K562 (cell line): ENCODE data around the gene CACNG7. TPM values are rescaled to one million over a fixed set of nuclear protein-coding genes. Genes with fewer than 3 reads are reported as not detected.

Experiments used
- ATAC-seq: fragments of 200-7000 bp; cut with Tn5 transposase; 3 replicates; pipeline ENCODE4 v1.9.1; 2020; ENCODE audit warnings: moderate library complexity
- BruUV-seq: library from RNA; stranded (reverse); fragments of 400-500 nt; replicated peaks from 2 replicates; lab custom pipeline; 2021; lab: Mats Ljungman, UMichigan
- CTCF ChIA-PET: fragments of 300-600 bp; formaldehyde crosslinking; extraction: SDS; loops from one replicate; lab custom pipeline; 2021; ENCODE audit warnings: low intra/inter-chr PET ratio; lab: Yijun Ruan, JAX
- POLR2A ChIA-PET: fragments of 300-600, 350-650 bp; sonication (Branson Sonifier 250); formaldehyde crosslinking; extraction: SDS; loops from one replicate; lab custom pipeline; 2021; ENCODE audit warnings: antibody characterized with exemption, inconsistent platforms; lab: Yijun Ruan, JAX
- DNase-seq, 4 experiments: peaks; one replicate each; pipeline versions ENCODE4 v3.0.0 to v3.0.0-alpha.2; 2011 to 2018; ENCODE audit warnings: low spot score in 3 of 4, mixed read lengths in 3 of 4; ENCODE audit errors: extremely low read depth in 1 of 4
- FAIRE-seq: peaks from 2 replicates; lab custom pipeline; 2011; peaks lifted over from hg19 to GRCh38; lab: Jason Lieb, UNC
- H2AFZ ChIP-seq: 2 replicates; pipeline ENCODE4 v1.6.0; 2011; ENCODE audit warnings: low read depth, low read length, control low read depth, inconsistent platforms
- H3K27ac ChIP-seq: fragments of 200-600 bp; 3 replicates; pipeline ENCODE4 v1.8.0; 2011; ENCODE audit warnings: low read depth, mild to moderate bottlenecking, control low read depth, inconsistent platforms, low read length, moderate library complexity, mixed read lengths; ENCODE audit errors: extremely low read depth
- H3K27me3 ChIP-seq, 2 experiments: fragments of 300-600 bp in 1 of 2; 2 replicates in 1 of 2; 3 replicates in 1 of 2; pipeline versions ENCODE4 v1.6.0 to v1.8.0; 2011; ENCODE audit warnings: inconsistent platforms in 2 of 2, low read length in 2 of 2, mild to moderate bottlenecking in 1 of 2, mixed read lengths in 1 of 2, moderate library complexity in 1 of 2; ENCODE audit not compliant: control insufficient read depth in 2 of 2, insufficient read depth in 2 of 2
- H3K36me3 ChIP-seq: fragments of 300-600 bp; 3 replicates; pipeline ENCODE4 v1.8.0; 2011; ENCODE audit warnings: mild to moderate bottlenecking, low read length, inconsistent platforms; ENCODE audit not compliant: control insufficient read depth, insufficient read depth
- H3K4me1 ChIP-seq, 2 experiments: fragments of 200-600 bp in 1 of 2; replicated peaks in 1 of 2; 2 replicates in 1 of 2; 3 replicates in 1 of 2; pipeline versions ENCODE4 v1.5.1 to v1.8.0; 2011; ENCODE audit warnings: inconsistent platforms in 2 of 2, low read length in 2 of 2, mild to moderate bottlenecking in 1 of 2, mixed read lengths in 1 of 2, moderate library complexity in 1 of 2; ENCODE audit not compliant: control insufficient read depth in 2 of 2, insufficient read depth in 2 of 2
- H3K4me2 ChIP-seq: 2 replicates; pipeline ENCODE4 v1.6.1; 2011; ENCODE audit warnings: low read length, control low read depth, inconsistent platforms, mixed read lengths; ENCODE audit not compliant: insufficient read depth
- H3K4me3 ChIP-seq: fragments of 200-600 bp; sonication (generic), shearing (Covaris generic); 2 replicates; pipeline ENCODE4 v1.5.1; 2016; ENCODE audit warnings: control low read depth, inconsistent platforms
- H3K79me2 ChIP-seq: fragments of 200-600 bp; 3 replicates; pipeline ENCODE4 v1.8.0; 2011; ENCODE audit warnings: low read length, inconsistent platforms; ENCODE audit not compliant: control insufficient read depth, insufficient read depth
- H3K9ac ChIP-seq, 2 experiments: 2 replicates each; pipeline versions ENCODE4 v1.6.0 to v1.6.1; 2011; ENCODE audit warnings: low read depth in 2 of 2, low read length in 2 of 2, control low read depth in 1 of 2, inconsistent platforms in 1 of 2, mild to moderate bottlenecking in 1 of 2, mixed read lengths in 1 of 2; ENCODE audit not compliant: insufficient read depth in 1 of 2
- H3K9me1 ChIP-seq: one replicate; pipeline ENCODE4 v1.6.0; 2011; ENCODE audit warnings: inconsistent platforms, mild to moderate bottlenecking, low read length, moderate library complexity; ENCODE audit not compliant: control insufficient read depth, insufficient read depth
- H3K9me3 ChIP-seq: replicated peaks from 2 replicates; pipeline ENCODE4 v1.5.1; 2011; ENCODE audit warnings: low read depth, low read length, inconsistent platforms; ENCODE audit not compliant: control insufficient read depth, insufficient read depth
- H4K20me1 ChIP-seq: replicated peaks from 2 replicates; pipeline ENCODE4 v1.6.1; 2011; ENCODE audit warnings: low read length, inconsistent platforms, mixed read lengths; ENCODE audit not compliant: control insufficient read depth, insufficient read depth
- MYBL2 ChIP-seq, 2 experiments: fragments of 450-650 bp in 1 of 2; sonication (generic) in 1 of 2; formaldehyde crosslinking in 1 of 2; IDR thresholded peaks; 2 replicates each; pipeline versions ENCODE4 v1.6.1 to v1.8.1; 2017 to 2022; ENCODE audit warnings: borderline replicate concordance in 1 of 2, inconsistent platforms in 1 of 2, low read depth in 1 of 2, mild to moderate bottlenecking in 1 of 2, missing genetic modification reagents in 1 of 2, moderate library complexity in 1 of 2
- RBM25 ChIP-seq: fragments of 200-400 bp; formaldehyde crosslinking; IDR thresholded peaks from 2 replicates; pipeline ENCODE4 v1.6.1; 2018; ENCODE audit warnings: low read length, low read depth, moderate library complexity; ENCODE audit not compliant: severe bottlenecking
- ZNF23 ChIP-seq: fragments of 250-450 bp; sonication (Bioruptor Pico); IDR thresholded peaks from 2 replicates; pipeline ENCODE4 v1.4.0; 2020; ENCODE audit warnings: mild to moderate bottlenecking
- WGBS: fragments of 100-300 bp; shearing (Covaris generic); methylation state at CpG from one replicate; pipeline ENCODE4 v1.1.6; 2016; ENCODE audit warnings: low coverage, mixed read lengths; ENCODE audit not compliant: insufficient coverage; ENCODE audit errors: missing lambda C conversion rate; 5-methylcytosine and 5-hydroxymethylcytosine counted together
- in situ Hi-C: fragments of 300-500 bp; cut with MboI; formaldehyde crosslinking; loops from 4 replicates; pipeline ENCODE4 v1.15.0; 2018; ENCODE audit warnings: inconsistent platforms, mixed read lengths
- intact Hi-C: fragments of 100-400 bp; cut with micrococcal nuclease; formaldehyde crosslinking; loops from 2 replicates; pipeline ENCODE4 v1.14.2; 2022
- polyA plus RNA-seq, 8 experiments: library from polyadenylated mRNA; depleted of rRNA in 4 of 8; stranded (reverse) in 5 of 8; unstranded in 3 of 8; fragments of >200 nt; fragmentation: Nextera tagmentation in 2 of 8; fragmentation: Illumina TruSeq in 1 of 8; extraction: Ambion mirVana in 2 of 8; extraction: Trizol in 1 of 8; gene quantifications; 2 replicates each; pipeline versions ENCODE4 v1.2.1 to v1.2.3, GENCODE V29; 2011 to 2014; ENCODE audit warnings: inconsistent platforms in 1 of 8, missing spikeins in 1 of 8
- total RNA-seq, 7 experiments: library from RNA; depleted of rRNA in 6 of 7; stranded (reverse); fragments of >200 nt in 6 of 7; fragmentation: Illumina TruSeq in 2 of 7; extraction: Trizol in 2 of 7; gene quantifications; 2 replicates each; pipeline versions ENCODE4 v1.2.1 to v1.2.3, GENCODE V29; 2011 to 2021; ENCODE audit warnings: low replicate concordance in 1 of 7
- TF ChIP-seq, protein P1 (sequence below), 2 experiments: fragments of 150-350 bp in 1 of 2; IDR thresholded peaks; 2 replicates each; pipeline ENCODE4 v1.6.1; 2012 to 2016; ENCODE audit warnings: low read depth in 2 of 2, low read length in 2 of 2, mild to moderate bottlenecking in 1 of 2, moderate library complexity in 1 of 2
- TF ChIP-seq, protein P2 (sequence below), 3 experiments: IDR thresholded peaks in 2 of 3; conservative IDR thresholded peaks in 1 of 3; 2 replicates each; pipeline ENCODE4 v1.5.1; 2011 to 2012; ENCODE audit warnings: low read length in 3 of 3, mild to moderate bottlenecking in 3 of 3, control low read depth in 2 of 3, improper control_type of control experiment in 1 of 3, inconsistent platforms in 1 of 3, low read depth in 1 of 3, mixed read lengths in 1 of 3, moderate library complexity in 1 of 3; ENCODE audit not compliant: insufficient read depth in 2 of 3

CACNG7 gene
- total and polyA plus RNA-seq, 9 of the 15 experiments (the other 6 are each of a cell fraction or from before 2014, with no cell fraction given) = not detected

DNA sequence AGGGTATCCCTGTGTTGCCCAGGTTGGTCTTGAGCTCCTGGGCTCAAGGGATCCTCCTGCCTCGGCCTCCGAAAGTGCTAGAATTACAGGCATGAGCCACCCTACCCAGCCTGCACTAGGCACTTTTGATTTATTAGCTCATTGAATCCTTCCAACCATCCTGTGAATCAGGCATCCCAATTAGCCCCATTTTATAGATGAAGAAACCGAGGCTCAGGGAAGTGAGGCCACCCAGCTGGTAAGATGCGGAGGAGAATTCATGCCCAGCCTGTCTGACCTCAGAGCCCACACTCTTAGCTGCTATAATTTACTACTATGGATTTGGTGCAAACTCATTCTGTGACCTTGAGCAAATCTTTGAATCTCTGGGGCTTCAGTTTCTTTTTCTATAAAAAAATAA is 35.9 kb downstream of the CACNG7 start:
- H3K9me1 ChIP-seq = no peaks in the 10 kb centered on the region
- H3K79me2 ChIP-seq = no peaks in the 10 kb centered on the region
- H3K9ac ChIP-seq = no peak overlapping the region
- no peaks in the 10 kb centered on the region for H3K36me3 ChIP-seq
- BruUV-seq = no TSS peak
- no peaks in the 10 kb centered on the region; the same call in 1 of the 2 replicates for H4K20me1 ChIP-seq
- FAIRE-seq = no peak
- H3K27me3 ChIP-seq = peaks cover 10 to 31% of the 10 kb centered on the region in 2 experiments; a peak in 3 of 5 replicates
- POLR2A ChIA-PET = interaction anchor here (0.6 kb wide), 1 partner anchor 93 kb away, joined by 3 read pairs; no protein-coding TSS in a partner anchor
- peak; percentile 63 for TF ChIP-seq RBM25
- no peak for TF ChIP-seq MYBL2 (IDR thresholded peaks at IDR 0.05; ENCODE audit: low read depth)
- TF ChIP-seq MYBL2 (CRISPR knock-in tag; IDR thresholded peaks at IDR 0.05; ENCODE audit: borderline replicate concordance) = no peak
- TF ChIP-seq, all 486 proteins: peak for 1
- Histone ChIP-seq H3K4me3 (no peak overlapping the region), H3K9me3 (no peaks in the 10 kb centered on the region), H2AFZ (no peak overlapping the region), H3K4me2 (no peak overlapping the region), H3K27ac (no peak overlapping the region), H3K4me1 (peaks cover 0 to 13% of the 10 kb centered on the region in 2 experiments; a peak in 2 of 5 replicates)
- in situ Hi-C loops (no loop called here), intact Hi-C loops (no loop called here)
- WGBS = 0% methylated on average over 4 of the region's 4 CpGs
- no peak for ATAC-seq
- CTCF ChIA-PET = no interaction called here
- no peak for DNase-seq

DNA sequence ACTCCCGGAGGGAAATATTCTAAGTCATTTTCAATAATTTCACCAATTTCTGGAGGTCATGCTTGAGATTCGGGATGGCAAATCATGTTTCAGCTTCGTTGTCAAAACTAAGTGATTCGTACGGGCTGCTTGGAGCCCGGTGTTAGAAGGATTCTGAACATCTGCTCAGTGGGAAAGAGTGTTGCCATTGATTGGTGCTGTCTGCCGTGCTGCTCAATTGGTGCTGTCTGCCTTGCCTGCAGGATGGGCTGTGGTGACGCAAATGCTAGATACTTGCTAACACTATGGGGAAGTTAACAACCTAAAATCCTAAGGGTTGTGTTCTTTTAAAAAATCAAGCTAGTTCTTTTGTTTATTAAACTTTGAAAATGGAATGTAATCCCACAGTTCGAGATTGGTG is 36.4 kb downstream of the CACNG7 start:
- no peaks in the 10 kb centered on the region for H3K9me3 ChIP-seq
- 2% methylated on average over 9 of the region's 9 CpGs for WGBS
- no peaks in the 10 kb centered on the region for H3K36me3 ChIP-seq
- no peak overlapping the region for H2AFZ ChIP-seq
- no peak overlapping the region for H3K27ac ChIP-seq
- DNase-seq (peak in 3 of 4 experiments; percentile 14 to 35 (median 25)), ATAC-seq (peak; percentile 75), FAIRE-seq (no peak)
- peaks cover 6 to 26% of the 10 kb centered on the region in 2 experiments; a peak in 3 of 5 replicates for H3K27me3 ChIP-seq
- ChIA-PET POLR2A (interaction anchor here (0.6 kb wide), 1 partner anchor 94 kb away, joined by 3 read pairs; no protein-coding TSS in a partner anchor), CTCF (no interaction called here)
- H3K4me2 ChIP-seq = no peak overlapping the region; the same call in 1 of the 2 replicates
- H3K4me1 ChIP-seq = peaks cover 0 to 13% of the 10 kb centered on the region in 2 experiments; a peak in 2 of 5 replicates
- no peaks in the 10 kb centered on the region for H3K79me2 ChIP-seq
- no peaks in the 10 kb centered on the region for H3K9me1 ChIP-seq
- H3K4me3 ChIP-seq = no peak overlapping the region
- no peaks in the 10 kb centered on the region; the same call in 1 of the 2 replicates for H4K20me1 ChIP-seq
- BruUV-seq = no TSS peak
- intact Hi-C loops = no loop called here
- in situ Hi-C loops = no loop called here
- no peak overlapping the region for H3K9ac ChIP-seq
- TF ChIP-seq, protein P1, sequence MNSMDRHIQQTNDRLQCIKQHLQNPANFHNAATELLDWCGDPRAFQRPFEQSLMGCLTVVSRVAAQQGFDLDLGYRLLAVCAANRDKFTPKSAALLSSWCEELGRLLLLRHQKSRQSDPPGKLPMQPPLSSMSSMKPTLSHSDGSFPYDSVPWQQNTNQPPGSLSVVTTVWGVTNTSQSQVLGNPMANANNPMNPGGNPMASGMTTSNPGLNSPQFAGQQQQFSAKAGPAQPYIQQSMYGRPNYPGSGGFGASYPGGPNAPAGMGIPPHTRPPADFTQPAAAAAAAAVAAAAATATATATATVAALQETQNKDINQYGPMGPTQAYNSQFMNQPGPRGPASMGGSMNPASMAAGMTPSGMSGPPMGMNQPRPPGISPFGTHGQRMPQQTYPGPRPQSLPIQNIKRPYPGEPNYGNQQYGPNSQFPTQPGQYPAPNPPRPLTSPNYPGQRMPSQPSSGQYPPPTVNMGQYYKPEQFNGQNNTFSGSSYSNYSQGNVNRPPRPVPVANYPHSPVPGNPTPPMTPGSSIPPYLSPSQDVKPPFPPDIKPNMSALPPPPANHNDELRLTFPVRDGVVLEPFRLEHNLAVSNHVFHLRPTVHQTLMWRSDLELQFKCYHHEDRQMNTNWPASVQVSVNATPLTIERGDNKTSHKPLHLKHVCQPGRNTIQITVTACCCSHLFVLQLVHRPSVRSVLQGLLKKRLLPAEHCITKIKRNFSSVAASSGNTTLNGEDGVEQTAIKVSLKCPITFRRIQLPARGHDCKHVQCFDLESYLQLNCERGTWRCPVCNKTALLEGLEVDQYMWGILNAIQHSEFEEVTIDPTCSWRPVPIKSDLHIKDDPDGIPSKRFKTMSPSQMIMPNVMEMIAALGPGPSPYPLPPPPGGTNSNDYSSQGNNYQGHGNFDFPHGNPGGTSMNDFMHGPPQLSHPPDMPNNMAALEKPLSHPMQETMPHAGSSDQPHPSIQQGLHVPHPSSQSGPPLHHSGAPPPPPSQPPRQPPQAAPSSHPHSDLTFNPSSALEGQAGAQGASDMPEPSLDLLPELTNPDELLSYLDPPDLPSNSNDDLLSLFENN (IDR thresholded peaks at IDR 0.05; ENCODE audit: low read depth in 2 of 2, low read length in 2 of 2) = peak in 1 of 2 experiments; percentile 89; a peak in 2 of 4 replicates
- TF ChIP-seq ZNF23 (CRISPR knock-in tag) = peak; percentile 87
- TF ChIP-seq, protein P2, sequence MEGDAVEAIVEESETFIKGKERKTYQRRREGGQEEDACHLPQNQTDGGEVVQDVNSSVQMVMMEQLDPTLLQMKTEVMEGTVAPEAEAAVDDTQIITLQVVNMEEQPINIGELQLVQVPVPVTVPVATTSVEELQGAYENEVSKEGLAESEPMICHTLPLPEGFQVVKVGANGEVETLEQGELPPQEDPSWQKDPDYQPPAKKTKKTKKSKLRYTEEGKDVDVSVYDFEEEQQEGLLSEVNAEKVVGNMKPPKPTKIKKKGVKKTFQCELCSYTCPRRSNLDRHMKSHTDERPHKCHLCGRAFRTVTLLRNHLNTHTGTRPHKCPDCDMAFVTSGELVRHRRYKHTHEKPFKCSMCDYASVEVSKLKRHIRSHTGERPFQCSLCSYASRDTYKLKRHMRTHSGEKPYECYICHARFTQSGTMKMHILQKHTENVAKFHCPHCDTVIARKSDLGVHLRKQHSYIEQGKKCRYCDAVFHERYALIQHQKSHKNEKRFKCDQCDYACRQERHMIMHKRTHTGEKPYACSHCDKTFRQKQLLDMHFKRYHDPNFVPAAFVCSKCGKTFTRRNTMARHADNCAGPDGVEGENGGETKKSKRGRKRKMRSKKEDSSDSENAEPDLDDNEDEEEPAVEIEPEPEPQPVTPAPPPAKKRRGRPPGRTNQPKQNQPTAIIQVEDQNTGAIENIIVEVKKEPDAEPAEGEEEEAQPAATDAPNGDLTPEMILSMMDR (IDR thresholded peaks at IDR 0.05 in 2 of 3, conservative IDR thresholded peaks at IDR 0.05 in 1 of 3; ENCODE audit: insufficient read depth in 2 of 3, low read depth in 1 of 3, low read length in 3 of 3) = 0 out of 6 replicates have a peak, but pooled peaks of 1 of the 3 experiments have one; percentile 4
